Prostate gland (tissue), 2 donors: ENCODE data around the gene UPP1. TPM values are rescaled to one million over a fixed set of nuclear protein-coding genes. Genes with fewer than 3 reads are reported as not detected.
A peak's percentile ranks its signal among the peaks of the same experiment; 100 is the strongest.

Source experiments
- DNase-seq: peaks from one replicate; pipeline ENCODE4 v3.0.0-alpha.2; 2019; ENCODE audit warnings: low spot score
- H3K27ac ChIP-seq, 2 donors: fragments of 200-600 bp; sonication (generic); 2 replicates each; pipeline ENCODE4 v1.5.1; 2017 to 2019
- H3K27me3 ChIP-seq: fragments of 200-600 bp; sonication (generic); replicated peaks from 2 replicates; pipeline ENCODE4 v1.5.1; 2019; ENCODE audit not compliant: insufficient read depth
- H3K36me3 ChIP-seq, 2 donors: fragments of 200-600 bp; sonication (generic); 1 replicate in 1 of 2; 2 replicates in 1 of 2; pipeline versions ENCODE4 v1.5.1 to v1.8.1; 2017 to 2019
- H3K4me1 ChIP-seq: fragments of 200-600 bp; sonication (generic); replicated peaks from 2 replicates; pipeline ENCODE4 v1.5.1; 2019
- H3K4me3 ChIP-seq, 2 donors: fragments of 200-600 bp; sonication (generic); 2 replicates each; pipeline ENCODE4 v1.5.1; 2017 to 2019
- H3K9me3 ChIP-seq: fragments of 200-600 bp; sonication (generic); 2 replicates; pipeline ENCODE4 v1.5.1; 2017
- POLR2A ChIP-seq: fragments of 450-650 bp; IDR thresholded peaks from one replicate; pipeline ENCODE4 v1.6.1; 2016; ENCODE audit warnings: antibody characterized with exemption, mild to moderate bottlenecking
- POLR2AphosphoS5 ChIP-seq: sonication (generic); formaldehyde crosslinking; IDR thresholded peaks from one replicate; pipeline ENCODE4 v1.6.1; 2017; ENCODE audit warnings: antibody characterized with exemption
- WGBS: methylation state at CpG from one replicate; pipeline ENCODE4 v1.1.5; 2018; 5-methylcytosine and 5-hydroxymethylcytosine counted together
- intact Hi-C: fragments of 100-400 bp; cut with DNase I; formaldehyde crosslinking; loops from one replicate; pipeline ENCODE4 v1.14.2; 2022
- total RNA-seq, 2 donors: library from RNA; depleted of rRNA; stranded (reverse); fragments of >200 nt; gene quantifications; one replicate each; pipeline ENCODE4 v1.1.0, GENCODE V29; 2016
- TF ChIP-seq, protein P1 (sequence below), 4 experiments: fragments of 200-600 bp in 2 of 4; fragments of 450-650 bp in 2 of 4; sonication (generic) in 2 of 4; IDR thresholded peaks; 1 replicate in 3 of 4; 2 replicates in 1 of 4; pipeline ENCODE4 v1.5.1; 2016 to 2019; ENCODE audit warnings: antibody characterized with exemption in 4 of 4, mild to moderate bottlenecking in 2 of 4, moderate library complexity in 2 of 4

UPP1 gene
- total RNA-seq, 2 donors from 2014 or later = 4.9 to 13.0 TPM

DNA sequence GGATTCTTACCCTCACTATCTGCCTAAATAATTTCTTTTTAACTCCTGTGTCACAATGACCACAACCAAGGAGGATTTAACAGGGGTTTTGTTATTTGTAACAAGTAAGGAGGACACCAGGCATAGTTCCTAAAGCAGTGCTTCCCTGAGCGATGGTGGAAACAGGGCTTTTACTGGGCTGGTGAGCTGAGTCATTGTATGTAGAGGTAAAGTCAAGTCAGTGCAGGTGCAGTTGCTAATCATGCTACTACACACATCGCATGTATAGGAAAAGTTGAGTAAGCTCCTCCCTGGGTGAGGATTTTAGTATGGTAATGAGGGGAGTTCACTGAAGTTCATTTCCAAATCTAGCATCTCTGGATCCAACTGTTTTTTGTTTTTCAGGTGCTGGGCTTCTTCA lies 59.2 kb downstream of the UPP1 start:
- Histone ChIP-seq H3K36me3 (no peaks in the 10 kb centered on the region), H3K27me3 (no peaks in the 10 kb centered on the region), H3K27ac (no peak overlapping the region), H3K4me3 (no peak overlapping the region), H3K9me3 (no peaks in the 10 kb centered on the region), H3K4me1 (no peaks in the 10 kb centered on the region)
- intact Hi-C loops = no loop called here
- DNase-seq = no peak
- WGBS = 82% methylated on average over 2 of the region's 2 CpGs
- TF ChIP-seq POLR2A = no peak

DNA sequence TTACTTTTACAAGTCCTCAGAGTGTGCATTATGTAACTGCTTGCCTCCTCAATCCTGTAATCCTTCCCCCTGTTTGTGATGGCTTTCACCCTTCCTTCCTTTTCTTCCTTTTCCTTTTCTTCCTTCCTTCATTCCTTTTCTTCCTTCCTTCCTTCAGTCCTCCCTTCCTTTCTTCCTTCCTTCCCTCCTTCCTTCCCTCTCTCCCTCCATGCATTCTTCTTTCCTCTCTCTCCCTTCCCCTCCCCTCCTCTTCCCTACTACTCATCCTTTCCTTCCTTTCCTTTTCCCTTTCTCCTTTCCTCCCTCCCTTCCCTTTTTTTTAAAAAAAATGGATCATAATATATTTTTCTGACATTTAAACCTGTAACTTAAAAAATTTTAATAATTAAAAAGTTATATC lies 60.0 kb downstream of the UPP1 start:
- TF ChIP-seq, protein P1, sequence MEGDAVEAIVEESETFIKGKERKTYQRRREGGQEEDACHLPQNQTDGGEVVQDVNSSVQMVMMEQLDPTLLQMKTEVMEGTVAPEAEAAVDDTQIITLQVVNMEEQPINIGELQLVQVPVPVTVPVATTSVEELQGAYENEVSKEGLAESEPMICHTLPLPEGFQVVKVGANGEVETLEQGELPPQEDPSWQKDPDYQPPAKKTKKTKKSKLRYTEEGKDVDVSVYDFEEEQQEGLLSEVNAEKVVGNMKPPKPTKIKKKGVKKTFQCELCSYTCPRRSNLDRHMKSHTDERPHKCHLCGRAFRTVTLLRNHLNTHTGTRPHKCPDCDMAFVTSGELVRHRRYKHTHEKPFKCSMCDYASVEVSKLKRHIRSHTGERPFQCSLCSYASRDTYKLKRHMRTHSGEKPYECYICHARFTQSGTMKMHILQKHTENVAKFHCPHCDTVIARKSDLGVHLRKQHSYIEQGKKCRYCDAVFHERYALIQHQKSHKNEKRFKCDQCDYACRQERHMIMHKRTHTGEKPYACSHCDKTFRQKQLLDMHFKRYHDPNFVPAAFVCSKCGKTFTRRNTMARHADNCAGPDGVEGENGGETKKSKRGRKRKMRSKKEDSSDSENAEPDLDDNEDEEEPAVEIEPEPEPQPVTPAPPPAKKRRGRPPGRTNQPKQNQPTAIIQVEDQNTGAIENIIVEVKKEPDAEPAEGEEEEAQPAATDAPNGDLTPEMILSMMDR (IDR thresholded peaks at IDR 0.05) = no peak
- TF ChIP-seq POLR2A (no peak), POLR2AphosphoS5 (no peak)
- no peaks in the 10 kb centered on the region for H3K36me3 ChIP-seq
- H3K27ac ChIP-seq = no peak overlapping the region
- no peak overlapping the region for H3K4me3 ChIP-seq
- intact Hi-C loops = no loop called here
- DNase-seq = no peak
- H3K4me1 ChIP-seq = no peaks in the 10 kb centered on the region
- H3K9me3 ChIP-seq = no peaks in the 10 kb centered on the region
- H3K27me3 ChIP-seq = no peaks in the 10 kb centered on the region

DNA sequence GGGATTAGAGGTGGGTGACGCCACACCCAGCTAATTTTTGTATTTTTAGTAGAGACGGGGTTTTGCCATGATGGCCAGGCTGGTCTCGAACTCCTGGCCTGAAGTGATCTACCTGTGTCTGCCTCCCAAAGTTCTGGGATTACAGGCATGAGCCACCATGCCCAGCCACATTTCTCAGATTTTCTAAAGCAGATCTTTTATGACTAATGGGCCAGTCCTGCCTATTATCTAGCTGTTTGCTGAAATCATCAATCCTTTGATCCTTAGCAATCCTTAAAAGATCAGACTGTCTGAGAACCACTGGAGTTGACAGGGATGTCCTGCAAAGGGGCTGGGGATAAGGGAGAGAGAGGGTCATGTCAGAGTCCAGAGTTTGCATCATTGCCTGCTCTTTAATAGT lies 61.0 kb downstream of the UPP1 start:
- WGBS = 75% methylated on average over 3 of the region's 3 CpGs
- H3K27ac ChIP-seq = no peak overlapping the region
- H3K27me3 ChIP-seq = no peaks in the 10 kb centered on the region
- H3K4me1 ChIP-seq = no peaks in the 10 kb centered on the region
- TF ChIP-seq POLR2A (no peak), POLR2AphosphoS5 (no peak)
- TF ChIP-seq, protein P1 (IDR thresholded peaks at IDR 0.05) = no peak
- no peaks in the 10 kb centered on the region for H3K9me3 ChIP-seq
- no peaks in the 10 kb centered on the region for H3K36me3 ChIP-seq
- no peak for DNase-seq
- intact Hi-C loops = no loop called here
- no peak overlapping the region for H3K4me3 ChIP-seq

DNA sequence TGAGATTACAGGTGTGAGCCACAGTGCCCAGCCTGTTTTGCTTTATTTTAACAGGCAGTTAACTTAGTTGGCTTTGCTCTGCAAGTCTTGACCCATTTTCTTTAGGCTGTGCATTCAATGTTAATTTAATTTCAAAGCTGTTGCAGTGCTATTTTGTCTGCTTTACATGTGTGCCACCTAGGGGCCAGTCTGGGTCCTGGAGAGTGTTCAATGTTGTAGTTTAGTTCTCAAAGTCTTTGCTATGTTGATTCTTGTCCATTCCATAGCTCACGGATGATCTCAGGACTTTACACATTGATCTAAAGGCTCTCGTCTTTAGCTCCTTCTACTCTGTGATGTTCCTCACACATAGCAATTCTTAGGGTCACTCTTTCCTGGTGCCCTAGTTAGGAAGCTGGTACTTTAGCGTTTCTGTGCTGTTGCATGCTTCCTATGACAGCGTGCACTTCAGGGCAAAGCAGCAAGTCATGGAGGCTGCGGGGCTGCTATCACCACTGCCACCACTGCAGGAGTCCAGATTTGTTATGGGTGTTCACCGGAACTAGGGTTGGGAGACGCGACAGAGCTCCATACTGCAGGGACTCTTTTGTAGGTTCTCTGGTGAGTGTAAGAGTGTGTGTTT lies 65.8 kb downstream of the UPP1 start:
- TF ChIP-seq, protein P1 (IDR thresholded peaks at IDR 0.05) = peak in 1 of 4 experiments; percentile 33
- no peak for TF ChIP-seq POLR2A
- no peaks in the 10 kb centered on the region for H3K4me1 ChIP-seq
- intact Hi-C loops = no loop called here
- whole genome bisulfite sequencing = 75% methylated on average over 8 of the region's 8 CpGs
- no peak overlapping the region for H3K4me3 ChIP-seq
- no peaks in the 10 kb centered on the region for H3K36me3 ChIP-seq
- no peaks in the 10 kb centered on the region for H3K9me3 ChIP-seq
- no peak for DNase-seq
- no peak overlapping the region for H3K27ac ChIP-seq
- no peaks in the 10 kb centered on the region for H3K27me3 ChIP-seq

Other genes starting within 250 kb of the UPP1 start
- gene PKD1L1, start 140.8 kb upstream of the UPP1 start, total RNA-seq = 10 to 100 TPM in 1 of 2 donors, under 1 TPM in 1; 0.59 to 40.9 TPM
- gene HUS1, start 109.7 kb upstream of the UPP1 start, total RNA-seq = 10 to 100 TPM; 26.1 to 43.1 TPM
- 1 to 10 TPM in 1 of 2 donors, not detected in 1; 4.5 TPM for gene SUN3, start 60.2 kb upstream of the UPP1 start, total RNA-seq
- gene C7orf57, start 53.7 kb upstream of the UPP1 start, total RNA-seq = under 1 TPM in 1 of 2 donors, not detected in 1; 0.34 TPM
- gene ABCA13, start 82.2 kb downstream of the UPP1 start, total RNA-seq = 1 to 10 TPM in 1 of 2 donors, under 1 TPM in 1; 0.14 to 3.5 TPM